GM19025 (cell line): ENCODE measurements around the gene IPO7.
A peak's percentile ranks its signal among the peaks of the same experiment; 100 is the strongest.
"Not testable (repeated sequence)": the region's sequence is repeated elsewhere in the genome, so short reads cannot be mapped to it uniquely, and the experiment has no call there.

ENCODE experiments used
- ATAC-seq: cut with Tn5 transposase; IDR thresholded peaks from one replicate; pipeline ENCODE4 v1.9.1; 2021; ENCODE audit warnings: mild to moderate bottlenecking, low read depth, moderate library complexity; ENCODE audit not compliant: unreplicated experiment

IPO7 gene

DNA sequence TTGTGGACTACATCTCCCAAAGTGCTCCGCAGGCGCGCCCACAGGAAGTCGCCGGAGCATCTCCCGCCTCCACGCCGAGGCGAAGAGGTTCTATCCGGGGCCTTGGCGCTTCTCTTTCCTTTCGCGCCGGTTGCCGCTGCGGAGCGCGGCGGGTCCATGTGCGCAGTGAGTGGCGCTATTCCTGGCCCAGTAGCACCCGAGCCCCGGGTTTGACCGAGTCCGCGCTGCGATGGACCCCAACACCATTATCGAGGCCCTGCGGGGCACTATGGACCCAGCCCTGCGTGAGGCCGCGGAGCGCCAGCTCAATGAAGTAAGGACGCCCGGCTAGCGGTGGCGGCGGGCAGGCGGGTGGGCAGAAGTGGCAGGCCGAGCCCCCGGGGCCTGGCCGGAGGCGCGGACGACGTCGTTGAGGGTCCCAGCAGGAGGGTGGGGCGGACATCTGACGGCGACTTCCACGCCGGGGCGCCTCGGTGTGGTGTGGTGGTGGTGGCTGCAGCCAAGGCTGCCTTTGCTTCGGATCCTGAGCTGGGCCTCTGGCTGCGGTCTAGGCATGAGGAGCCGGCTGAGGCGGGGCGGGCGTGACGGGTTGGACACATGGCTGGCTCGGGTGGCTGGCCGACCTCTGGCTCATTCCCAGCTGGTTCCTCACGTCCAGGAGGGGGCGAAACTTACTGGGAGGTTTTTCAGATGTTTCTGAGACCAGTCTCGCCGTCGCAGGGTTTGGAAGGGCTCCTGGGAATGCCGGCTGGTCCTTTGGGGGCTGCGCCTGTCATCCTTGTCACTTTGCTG, at the start of gene IPO7:
IPO7 (plus strand) TSS at position 118 of the 792 bp plus-strand sequence; CDS start at position 230, 112 bp downstream.
- peak; percentile 92 for ATAC-seq

DNA sequence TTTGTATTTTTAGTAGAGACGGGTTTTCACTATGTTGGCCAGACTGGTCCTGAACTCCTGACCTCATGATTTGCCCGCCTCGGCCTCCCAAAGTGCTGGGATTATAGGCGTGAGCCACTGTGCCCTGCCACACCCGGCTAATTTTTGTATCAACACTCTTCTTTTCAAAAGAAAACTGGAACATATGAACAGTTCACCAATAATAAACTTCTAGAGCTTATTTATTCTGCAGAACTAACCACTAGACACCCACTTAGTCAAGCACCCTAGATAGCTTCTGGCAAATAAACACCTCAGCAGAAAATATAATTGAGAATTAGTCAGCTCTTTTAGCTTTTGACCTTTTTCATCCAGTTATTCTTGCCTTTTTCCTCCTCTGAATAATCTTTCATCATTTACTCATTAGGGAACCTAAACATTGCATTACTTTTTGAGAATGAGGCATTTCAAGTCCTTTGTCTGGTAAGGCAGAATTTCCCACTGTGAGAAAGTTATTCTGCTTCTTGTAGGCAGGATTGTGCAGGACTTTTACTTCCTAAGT, 42.7 kb upstream of the IPO7 start:
- no peak for ATAC-seq

DNA sequence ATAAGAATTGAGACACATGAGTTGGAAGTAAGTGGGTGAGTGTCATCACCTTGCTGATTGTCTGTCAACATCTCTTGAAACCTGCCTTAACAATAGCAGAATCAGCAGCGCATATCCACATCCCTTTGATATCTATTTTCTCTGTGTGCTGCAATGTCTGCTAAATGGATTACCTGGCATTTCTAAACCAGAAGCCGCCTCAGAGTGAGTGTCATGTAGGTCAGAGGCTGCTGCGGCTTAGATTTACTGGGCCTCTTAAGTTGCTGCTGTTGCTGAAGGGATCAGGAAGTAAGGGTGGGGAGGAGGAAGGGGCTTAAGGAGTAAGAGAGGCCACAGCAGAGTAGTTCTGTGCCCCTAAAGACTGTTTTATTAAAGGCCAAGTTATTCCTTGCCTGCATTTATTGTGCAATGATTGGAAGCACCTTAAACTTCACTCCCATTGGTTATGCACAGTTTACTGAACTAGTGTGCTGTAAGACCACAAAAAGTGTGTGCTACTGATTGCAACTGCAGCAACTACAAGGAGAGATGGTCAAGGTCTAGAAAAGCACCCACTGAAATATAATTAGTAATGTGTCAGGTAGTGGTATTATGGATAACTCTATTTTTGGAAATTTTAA, 40.3 kb upstream of the IPO7 start:
- no peak for ATAC-seq

DNA sequence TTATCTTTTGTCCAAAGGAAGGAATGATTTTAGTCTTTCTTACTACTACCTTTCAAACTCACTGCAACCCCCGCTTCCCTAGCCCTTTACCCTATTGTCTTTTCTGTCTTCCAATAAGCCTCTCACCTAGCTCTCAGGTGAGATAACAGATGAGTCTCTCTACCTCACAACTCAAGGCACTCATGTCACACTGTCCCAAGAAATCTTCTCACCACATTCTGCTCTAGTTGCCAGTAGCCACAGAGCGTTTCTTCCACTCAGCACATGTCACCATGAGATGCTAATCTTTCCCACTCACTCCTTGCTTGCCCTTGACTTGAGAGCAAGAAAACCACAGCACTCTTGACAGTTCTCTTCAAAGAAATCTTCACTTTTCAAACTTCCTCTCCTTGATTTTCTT, 37.4 kb upstream of the IPO7 start:
- ATAC-seq: no peak

DNA sequence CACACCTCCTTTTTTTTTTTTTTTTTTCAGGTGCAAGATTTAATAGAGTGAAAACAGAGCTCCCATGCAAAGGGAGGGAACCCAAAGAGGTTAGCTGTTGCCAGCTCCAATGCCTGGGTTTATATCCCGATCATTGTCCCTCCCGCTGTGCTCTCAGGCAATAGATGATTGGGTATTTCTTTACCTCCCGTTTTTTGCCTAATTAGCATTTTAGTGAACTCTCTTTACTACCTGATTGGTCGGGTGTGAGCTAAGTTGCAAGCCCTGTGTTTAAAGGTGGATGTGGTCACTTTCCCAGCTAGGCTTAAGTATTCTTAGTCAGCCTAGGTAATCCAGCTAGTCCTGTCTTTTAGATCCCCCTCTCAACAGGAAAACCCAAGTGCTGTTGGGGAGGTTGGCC, 36.7 kb upstream of the IPO7 start:
- not testable (repeated sequence) for ATAC-seq

DNA sequence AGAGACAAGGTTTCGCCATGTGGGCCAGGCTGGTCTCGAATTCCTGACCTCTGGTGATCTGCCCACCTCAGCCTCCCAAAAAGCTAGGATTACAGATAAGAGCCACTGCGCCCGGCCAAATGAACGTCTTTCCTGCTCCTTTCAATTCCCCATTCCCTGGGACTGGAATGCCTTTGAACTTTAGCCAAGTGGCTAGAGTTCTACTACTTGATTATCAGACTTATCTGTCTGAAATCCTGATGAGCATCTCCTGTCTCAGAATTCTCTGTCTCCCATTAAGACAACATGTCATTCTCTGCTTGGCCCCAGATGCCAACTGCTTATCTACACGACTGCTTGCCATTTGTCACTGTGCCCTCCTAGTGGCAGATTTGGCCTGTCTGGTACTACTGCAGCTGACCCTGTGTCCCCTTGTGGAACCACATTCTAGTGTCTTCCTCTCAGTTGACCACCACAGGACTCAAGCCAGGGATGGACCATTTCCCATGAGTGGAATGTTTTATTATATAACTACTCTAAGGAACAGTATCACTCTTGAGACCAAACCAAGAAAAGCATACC, 33.1 kb upstream of the IPO7 start:
- ATAC-seq: no peak

DNA sequence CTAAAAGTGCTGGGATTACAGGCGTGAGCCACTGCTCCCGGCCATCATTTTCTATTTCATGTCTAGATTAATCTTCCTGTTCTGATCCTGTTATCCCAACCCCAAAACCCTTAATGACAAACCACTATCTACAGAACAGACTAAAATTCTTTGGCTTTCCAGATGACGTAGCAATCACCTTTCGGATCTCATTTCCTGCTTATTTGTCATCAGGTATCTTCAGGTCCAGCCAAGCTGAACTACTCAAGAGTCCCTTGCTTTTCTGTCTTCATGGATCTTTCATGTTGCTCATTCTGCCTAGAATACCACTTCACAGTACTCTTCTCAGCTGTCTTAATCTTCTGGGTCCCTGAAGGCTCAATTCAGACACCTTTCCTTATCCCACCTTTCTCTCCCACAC, 27.4 kb upstream of the IPO7 start:
- ATAC-seq: no peak

DNA sequence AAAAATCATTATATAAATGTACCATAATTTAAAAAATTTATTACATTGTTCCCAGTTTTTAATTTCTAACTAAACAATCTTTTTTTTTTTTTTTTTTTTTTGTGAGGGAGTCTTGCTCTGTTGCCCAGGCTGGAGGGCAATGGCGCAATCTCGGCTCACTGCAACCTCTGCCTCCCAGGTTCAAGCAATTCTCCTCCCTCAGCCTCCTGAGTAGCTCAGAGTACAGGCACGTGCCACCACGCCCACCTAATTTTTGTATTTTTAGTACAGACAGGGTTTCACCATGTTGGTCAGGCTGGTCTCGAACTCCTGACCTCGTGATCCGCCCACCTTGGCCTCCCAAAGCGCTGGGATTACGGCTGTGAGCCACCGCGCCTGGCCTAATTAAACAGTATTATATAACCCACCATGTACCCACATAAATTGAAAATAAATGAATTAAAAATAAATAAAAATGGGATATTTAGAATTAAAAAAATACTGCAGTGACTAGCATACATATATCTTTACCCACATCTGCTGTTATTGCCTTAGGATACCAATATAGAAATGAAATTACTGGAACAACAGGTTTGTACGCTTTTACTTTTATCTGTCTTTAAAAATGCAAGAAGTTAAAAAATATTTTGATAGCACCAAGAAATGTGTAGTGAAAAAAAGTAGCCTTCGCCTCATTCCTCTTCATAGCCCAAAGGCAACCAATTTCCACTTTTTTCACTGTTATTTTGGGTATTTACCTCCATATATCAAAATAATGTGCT, 23.4 kb upstream of the IPO7 start:
- not testable (repeated sequence) for ATAC-seq

DNA sequence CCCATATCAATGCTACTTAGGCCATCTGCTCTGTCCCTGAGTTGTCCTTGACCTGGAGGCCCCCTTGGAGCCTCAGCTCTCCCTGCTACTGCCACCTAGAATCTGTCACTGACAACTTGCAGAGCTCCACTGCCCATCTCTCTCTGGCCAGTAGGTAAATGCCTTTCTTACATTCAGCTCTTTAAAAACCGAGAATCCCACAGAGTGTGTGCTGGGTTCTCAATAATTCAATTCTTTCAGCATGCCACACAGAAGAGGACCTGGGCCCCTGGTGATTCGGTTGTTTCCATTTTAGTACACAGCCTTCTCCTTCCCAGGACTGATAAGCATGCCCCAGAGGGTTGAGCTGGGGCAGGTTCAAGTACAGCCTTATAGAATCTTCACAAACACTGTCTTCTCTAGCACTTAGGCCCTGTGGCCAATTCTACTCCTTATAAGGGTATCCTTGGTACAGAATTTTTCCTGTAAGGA, 22.0 kb upstream of the IPO7 start:
- no peak for ATAC-seq

DNA sequence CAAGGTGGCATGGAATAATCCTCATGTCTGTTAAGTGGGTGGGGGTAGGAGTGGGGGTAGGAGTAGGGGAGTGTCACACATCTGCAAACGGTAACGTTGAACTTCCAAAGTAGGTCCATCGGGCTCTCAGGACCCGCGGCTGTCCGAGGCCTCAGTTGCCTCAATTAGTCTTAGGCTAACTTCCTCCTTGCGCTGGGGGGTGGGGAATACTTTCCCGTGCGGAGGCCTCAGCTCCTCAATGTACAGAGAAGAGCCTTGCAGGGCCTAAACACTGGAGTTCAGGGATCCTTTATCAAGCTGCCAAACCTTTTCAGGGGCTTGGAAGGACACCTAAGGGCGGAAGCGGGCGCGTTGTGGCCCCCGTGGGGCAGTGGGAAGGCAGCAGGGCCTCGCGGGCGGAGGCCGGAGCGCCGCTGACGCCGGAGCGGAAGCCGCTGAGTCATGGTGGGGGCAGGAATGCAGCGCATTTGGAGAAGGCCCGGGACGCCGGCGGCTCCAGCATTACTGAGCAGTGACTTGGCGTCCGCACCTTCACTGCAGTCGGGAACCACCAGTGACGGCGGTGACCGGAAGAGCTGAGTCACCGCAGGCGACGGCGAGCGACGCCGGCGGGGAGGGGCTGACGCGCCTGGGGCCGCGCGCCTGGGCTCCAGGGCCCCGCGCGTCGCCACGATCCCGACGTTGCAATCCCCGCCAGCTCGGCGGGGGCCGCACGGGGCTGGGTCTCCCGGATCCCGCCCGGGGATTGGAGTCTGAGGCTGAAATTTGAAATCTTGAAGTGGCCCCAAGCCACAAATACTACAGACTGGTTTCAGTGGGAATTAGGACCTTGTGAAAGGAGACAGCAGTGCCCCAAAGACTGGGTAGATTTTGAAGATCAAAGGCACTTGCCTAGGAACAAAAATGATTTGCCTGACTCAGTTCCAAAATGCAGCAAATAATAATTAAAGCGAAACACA, 20.2 kb upstream of the IPO7 start:
- peak; percentile 98 for ATAC-seq

DNA sequence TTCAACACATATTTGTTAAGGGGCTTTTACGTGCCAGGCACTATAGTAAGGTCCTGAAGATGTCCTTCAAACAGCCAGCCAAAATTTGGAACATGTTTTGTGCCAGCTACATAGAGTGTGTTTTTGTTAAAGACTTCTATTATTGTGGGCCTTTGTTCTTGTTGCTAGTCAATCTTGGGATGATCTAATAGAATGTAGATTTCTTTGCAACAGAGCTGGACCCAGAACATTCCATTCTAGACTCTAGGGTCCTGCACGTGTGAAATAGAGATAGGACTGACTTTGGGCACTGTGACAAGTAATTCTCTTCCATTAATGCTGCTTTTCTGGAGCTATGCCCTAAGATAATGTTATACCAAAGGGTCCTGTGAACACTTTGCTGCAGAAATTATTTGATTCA, 16.9 kb upstream of the IPO7 start:
- no peak for ATAC-seq

DNA sequence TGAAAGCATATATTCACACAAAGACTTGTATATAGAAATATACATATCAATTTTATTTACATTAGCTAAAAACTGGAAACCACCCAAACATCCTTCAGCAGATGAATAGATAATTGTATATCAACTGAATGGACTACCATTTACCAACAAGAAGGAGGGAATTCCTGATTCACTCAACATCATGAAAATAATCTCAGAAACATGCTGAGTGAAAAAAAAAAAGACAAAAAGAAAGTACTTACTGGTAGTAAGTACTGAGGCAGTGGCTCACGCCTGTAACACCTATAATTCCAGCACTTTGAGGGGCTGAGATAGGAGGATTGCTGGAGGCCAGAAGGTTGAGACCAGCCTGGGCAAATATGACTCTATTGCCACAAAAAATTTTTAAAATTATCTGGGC, 7.4 kb upstream of the IPO7 start:
- ATAC-seq: no peak

DNA sequence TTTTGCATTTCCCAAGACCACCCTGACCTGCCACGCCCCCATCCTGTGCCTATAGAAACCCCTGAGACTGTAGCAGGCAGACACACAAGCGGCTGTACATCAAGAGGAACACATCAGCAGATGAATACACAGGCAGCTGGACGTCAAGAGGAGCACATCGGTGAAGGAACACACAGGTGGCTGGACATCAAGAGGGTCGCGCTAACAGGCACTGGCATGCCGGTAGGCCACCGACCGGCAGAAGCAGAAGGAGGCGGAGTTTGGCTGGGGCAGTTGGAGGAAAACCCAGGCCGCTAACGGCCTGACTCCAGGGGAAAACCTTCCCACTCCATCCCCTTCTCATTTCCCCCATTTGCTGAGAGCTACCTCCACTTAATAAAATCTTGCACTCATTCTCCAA, 5.4 kb upstream of the IPO7 start:
- ATAC-seq: no peak

DNA sequence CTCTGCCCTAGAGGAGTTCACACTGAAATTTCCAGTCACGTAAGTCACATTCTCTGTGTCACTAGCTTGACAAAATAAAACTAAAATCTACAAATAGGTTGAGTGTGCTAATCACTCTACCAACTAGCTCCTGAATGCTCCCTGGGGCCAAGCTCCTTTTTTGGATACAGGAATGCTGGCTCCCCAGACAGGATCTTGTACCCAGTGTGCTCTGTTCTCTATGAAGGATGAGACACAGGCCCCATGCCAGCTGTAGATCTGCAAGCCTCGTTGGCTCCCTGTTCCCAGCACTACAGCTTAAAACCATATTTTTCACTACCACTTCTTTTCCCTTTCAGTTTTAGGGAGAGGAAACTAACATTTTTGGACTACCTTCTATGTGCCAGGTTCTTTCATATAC, 3.7 kb upstream of the IPO7 start:
- ATAC-seq: no peak

DNA sequence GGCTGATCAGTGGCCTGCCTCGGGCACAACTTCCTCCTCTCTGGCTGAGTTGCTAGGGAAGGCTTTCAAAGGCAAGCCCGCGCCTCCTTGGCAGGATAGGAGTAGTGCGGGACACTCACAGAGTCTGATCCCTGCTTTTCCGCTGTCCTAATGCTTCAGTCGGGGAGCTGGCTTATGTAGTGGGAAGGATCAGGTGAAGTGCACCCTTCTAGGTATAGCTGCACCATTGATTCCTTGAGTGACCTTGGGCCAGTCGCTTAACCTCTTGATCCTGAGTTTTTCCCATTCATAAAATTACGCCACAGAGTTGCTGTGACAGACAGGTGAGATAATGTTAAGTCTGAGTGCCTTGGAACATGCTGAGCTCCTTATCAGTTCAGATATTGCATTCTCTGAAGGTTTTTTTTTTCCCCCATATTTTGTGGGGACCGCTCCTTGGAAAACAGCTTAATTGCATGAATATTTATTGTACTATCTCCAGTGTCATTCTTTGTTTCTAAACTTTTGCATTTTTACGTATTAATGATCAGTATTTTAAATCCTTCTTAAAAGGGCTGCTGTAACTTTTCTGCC, 961 bp downstream of the IPO7 start:
- ATAC-seq: peak; percentile 5

DNA sequence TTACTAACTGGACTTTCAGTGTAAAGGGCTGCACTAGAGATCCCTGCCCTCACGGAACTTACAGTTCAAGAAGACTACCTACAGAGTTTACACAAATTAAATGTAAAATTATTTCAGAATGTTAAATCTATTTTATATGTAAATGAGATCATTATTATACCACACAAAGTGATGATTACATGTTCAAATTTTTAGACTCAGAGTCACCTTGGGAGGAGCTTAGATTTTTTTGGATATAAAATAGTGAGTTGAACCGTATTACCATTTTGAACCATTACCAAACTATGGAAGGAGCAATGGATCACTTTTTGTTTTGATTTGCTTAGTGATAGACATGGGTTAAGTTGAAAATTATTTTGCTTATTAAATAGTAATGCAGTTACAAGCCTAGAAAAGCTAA, 1.6 kb downstream of the IPO7 start:
- no peak for ATAC-seq

DNA sequence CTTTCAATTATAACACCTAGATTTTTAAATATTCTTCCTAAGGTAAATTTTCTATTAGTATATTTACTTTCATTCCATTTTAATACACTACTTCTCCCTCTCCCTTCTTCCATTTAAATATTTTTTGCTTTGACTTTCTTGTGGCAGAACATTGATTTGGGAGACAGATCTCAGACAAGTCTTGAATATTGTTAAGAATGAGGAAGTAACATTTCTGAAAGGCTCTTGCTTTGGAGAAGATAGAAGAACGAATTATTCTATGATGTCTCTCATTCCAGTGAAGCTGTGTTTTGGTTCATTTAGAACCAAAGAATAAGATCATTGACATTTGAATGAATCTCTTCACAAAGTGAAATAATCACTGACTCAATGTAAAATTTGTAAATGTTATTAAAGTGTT, 2.4 kb downstream of the IPO7 start:
- no peak for ATAC-seq

DNA sequence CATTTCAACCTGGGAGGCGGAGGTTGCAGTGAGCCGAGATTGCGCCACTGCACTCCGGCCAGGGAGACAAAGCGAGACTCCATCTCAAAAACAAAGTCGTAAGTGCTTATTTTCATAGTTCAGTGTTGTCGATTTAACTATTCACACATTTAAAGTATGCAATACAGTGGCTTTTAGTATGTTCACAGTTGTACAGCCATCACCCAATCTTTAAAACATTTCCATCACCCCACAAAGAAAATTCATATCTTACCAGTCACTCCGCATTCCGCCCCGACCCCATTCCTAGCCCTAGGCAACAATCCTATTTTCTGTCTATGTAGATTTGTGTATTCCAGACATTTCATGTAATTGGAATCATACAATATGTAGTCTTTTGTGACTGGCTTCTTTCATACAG, 11.9 kb downstream of the IPO7 start:
- no peak for ATAC-seq

DNA sequence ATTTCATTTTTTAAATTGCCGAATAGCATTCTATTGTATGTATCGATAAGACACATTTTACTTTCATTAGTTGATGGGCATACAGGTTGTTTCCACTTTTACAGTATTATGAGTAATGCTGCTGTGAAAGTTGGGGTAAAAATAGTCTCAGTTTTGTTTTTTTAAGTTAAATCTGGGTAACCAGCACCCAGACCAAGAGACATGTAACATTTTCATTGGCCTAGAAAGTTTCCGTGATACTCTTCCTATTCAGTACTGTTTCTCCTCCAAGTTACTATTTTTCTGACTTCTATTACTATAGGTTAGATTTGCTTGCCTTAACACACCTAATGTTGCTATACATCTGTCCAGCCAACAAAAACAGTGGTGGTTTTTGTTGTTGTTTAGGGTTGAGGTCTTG, 12.3 kb downstream of the IPO7 start:
- ATAC-seq: no peak
